Left lung (tissue), 10 donors: ENCODE data around the gene CMIP. TPM values are rescaled to one million over a fixed set of nuclear protein-coding genes. Genes with fewer than 3 reads are reported as not detected.

Experiments used
- ATAC-seq: fragments of 200-7000 bp; cut with Tn5 transposase; one replicate; pipeline ENCODE4 v1.9.1; 2020; ENCODE audit warnings: moderate library complexity
- DNase-seq, 4 donors: peaks; one replicate each; pipeline ENCODE4 v3.0.0-alpha.2; 2013 to 2020
- H3K27ac ChIP-seq, 2 donors: fragments of 200-600 bp; sonication (generic) in 1 of 2; one replicate each; pipeline versions ENCODE4 v1.5.0 to v1.8.0; 2020 to 2021
- H3K27me3 ChIP-seq, 2 donors: fragments of 200-600 bp; sonication (generic) in 1 of 2; one replicate each; pipeline versions ENCODE4 v1.5.0 to v1.8.0; 2020 to 2021
- H3K36me3 ChIP-seq, 2 donors: fragments of 200-600 bp; sonication (generic) in 1 of 2; one replicate each; pipeline versions ENCODE4 v1.5.0 to v1.8.0; 2020 to 2021
- H3K4me1 ChIP-seq, 2 donors: fragments of 200-600 bp; one replicate each; pipeline ENCODE4 v1.8.0; 2021
- H3K4me3 ChIP-seq, 2 donors: fragments of 200-600 bp; sonication (generic) in 1 of 2; one replicate each; pipeline versions ENCODE4 v1.5.0 to v1.8.0; 2020 to 2021; ENCODE audit warnings: mild to moderate bottlenecking in 1 of 2
- H3K9me3 ChIP-seq, 2 donors: fragments of 200-600 bp; sonication (generic) in 1 of 2; one replicate each; pipeline versions ENCODE4 v1.5.0 to v1.8.0; 2020 to 2021
- intact Hi-C, 2 donors: fragments of 100-400 bp; cut with DNase I; formaldehyde crosslinking; loops; one replicate each; pipeline versions ENCODE4 v1.11.2 to v1.14.2; 2022
- polyA plus RNA-seq, 6 donors: library from polyadenylated mRNA; unstranded; fragments of 120-200 nt; gene quantifications; one replicate each; pipeline ENCODE4 v1.2.1, GENCODE V29; 2013; ENCODE audit not compliant: insufficient read length in 6 of 6
- total RNA-seq, 2 donors: library from RNA; stranded (reverse); fragmentation: NEBNext Ultra II Directional; extraction: Animal tissue kit (Norgen Biotek cat#: 25700); gene quantifications; one replicate each; pipeline ENCODE4 v1.2.1, GENCODE V29; 2021
- TF ChIP-seq, protein P1 (sequence below), 2 donors: fragments of 200-600 bp; sonication (generic) in 1 of 2; IDR thresholded peaks; one replicate each; pipeline versions ENCODE4 v1.5.0 to v1.8.0; 2021; ENCODE audit warnings: antibody characterized with exemption in 2 of 2
- donor health status: DM: no; HTN: yes; CAD: no.
- donor health status: DM: no; HTN: no; CAD: no.

Gene CMIP
- total and polyA plus RNA-seq, 8 donors: 35.3 to 55.8 (median 40.4) TPM

- Histone ChIP-seq H3K36me3 (peaks cover 0 to 71% of the 10 kb centered on the region in 2 donors), H3K4me3 (no peak overlapping the region), H3K27ac (no peak overlapping the region), H3K4me1 (peaks cover 0 to 12% of the 10 kb centered on the region in 2 donors), H3K9me3 (no peaks in the 10 kb centered on the region), H3K27me3 (no peaks in the 10 kb centered on the region)
- ATAC-seq (peak; percentile 14), DNase-seq (peak in 1 of 4 donors; percentile 81)
- TF ChIP-seq, protein P1, sequence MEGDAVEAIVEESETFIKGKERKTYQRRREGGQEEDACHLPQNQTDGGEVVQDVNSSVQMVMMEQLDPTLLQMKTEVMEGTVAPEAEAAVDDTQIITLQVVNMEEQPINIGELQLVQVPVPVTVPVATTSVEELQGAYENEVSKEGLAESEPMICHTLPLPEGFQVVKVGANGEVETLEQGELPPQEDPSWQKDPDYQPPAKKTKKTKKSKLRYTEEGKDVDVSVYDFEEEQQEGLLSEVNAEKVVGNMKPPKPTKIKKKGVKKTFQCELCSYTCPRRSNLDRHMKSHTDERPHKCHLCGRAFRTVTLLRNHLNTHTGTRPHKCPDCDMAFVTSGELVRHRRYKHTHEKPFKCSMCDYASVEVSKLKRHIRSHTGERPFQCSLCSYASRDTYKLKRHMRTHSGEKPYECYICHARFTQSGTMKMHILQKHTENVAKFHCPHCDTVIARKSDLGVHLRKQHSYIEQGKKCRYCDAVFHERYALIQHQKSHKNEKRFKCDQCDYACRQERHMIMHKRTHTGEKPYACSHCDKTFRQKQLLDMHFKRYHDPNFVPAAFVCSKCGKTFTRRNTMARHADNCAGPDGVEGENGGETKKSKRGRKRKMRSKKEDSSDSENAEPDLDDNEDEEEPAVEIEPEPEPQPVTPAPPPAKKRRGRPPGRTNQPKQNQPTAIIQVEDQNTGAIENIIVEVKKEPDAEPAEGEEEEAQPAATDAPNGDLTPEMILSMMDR (IDR thresholded peaks at IDR 0.05): no peak
- intact Hi-C loops: no loop called here
These were observed 263.0 kb downstream of the CMIP start for GRCh38 chr16:81707411-81708265.

DNA sequence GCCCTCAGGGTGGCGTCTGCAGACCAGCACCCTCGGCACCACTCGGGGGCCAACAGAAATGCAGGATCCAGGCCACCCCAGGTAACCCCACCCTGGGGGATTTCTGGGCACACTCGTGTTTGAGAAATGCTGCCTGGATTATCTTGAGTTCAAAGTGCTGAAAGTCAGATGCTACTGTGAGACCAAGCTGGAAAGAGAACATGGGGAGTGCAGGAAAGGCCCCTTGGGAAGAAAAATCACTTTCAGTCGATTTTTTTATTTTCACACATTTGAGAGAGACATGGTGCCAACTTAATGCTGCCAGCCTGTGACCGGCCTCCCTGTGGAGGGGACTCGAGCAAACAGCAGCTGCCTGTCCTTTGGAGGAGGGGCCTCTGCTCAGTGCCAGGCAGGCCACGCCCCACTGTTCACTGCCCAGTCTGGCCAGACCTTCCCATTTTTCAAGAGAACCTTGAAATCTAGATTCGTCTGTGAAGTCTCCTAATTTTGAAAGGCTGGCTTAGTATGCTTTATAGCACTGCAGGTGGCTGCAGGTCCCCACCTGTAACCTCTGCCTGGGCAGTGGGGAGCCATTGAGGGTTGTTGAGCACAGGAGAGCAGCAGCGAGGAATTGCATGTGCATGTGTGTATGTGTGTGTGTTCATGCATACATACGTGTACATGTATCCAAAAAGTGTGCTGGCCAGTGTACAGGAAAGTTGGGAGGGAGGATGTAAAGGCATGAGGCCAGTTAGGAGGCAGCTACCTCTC lies 263.8 kb downstream of the CMIP start:
- Histone ChIP-seq H3K36me3 (peaks cover 0 to 63% of the 10 kb centered on the region in 2 donors), H3K4me1 (peaks cover 0 to 12% of the 10 kb centered on the region in 2 donors), H3K27ac (no peak overlapping the region), H3K9me3 (no peaks in the 10 kb centered on the region), H3K4me3 (no peak overlapping the region), H3K27me3 (no peaks in the 10 kb centered on the region)
- TF ChIP-seq, protein P1 (IDR thresholded peaks at IDR 0.05): no peak
- intact Hi-C loops: no loop called here
- DNase-seq (peak in 1 of 4 donors; percentile 50), ATAC-seq (peak; percentile 78)

GRCh38 chr16:81709016-81709900 lies 264.6 kb downstream of the CMIP start:
- Histone ChIP-seq H3K4me1 (peaks cover 0 to 12% of the 10 kb centered on the region in 2 donors), H3K27me3 (no peaks in the 10 kb centered on the region), H3K27ac (no peak overlapping the region), H3K4me3 (no peak overlapping the region), H3K36me3 (peaks cover 0 to 58% of the 10 kb centered on the region in 2 donors), H3K9me3 (no peaks in the 10 kb centered on the region)
- ATAC-seq: no peak
- intact Hi-C loops: no loop called here
- no peak for DNase-seq
- TF ChIP-seq, protein P1 (IDR thresholded peaks at IDR 0.05): no peak

DNA sequence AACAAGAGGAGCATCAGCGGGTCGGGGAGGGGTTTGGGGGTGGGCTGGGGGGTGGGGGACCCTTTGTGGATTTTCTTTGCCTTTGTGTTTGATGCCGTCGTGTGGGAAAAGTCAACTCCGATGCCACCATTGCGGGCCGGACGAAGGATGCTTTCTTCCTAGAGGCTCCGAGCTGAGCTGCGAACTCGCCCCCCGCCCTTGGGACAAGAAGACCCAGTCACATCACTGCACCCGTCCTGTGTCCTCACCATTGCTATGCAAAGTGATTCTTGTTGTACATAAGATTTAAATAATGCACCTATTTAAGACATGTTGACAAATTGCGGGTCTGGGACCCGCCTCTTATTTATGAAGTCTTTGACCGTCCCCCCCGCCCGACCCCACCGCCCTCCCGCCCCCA lies 265.4 kb downstream of the CMIP start:
- Histone ChIP-seq H3K36me3 (peaks cover 0 to 53% of the 10 kb centered on the region in 2 donors), H3K9me3 (no peaks in the 10 kb centered on the region), H3K27me3 (no peaks in the 10 kb centered on the region), H3K4me3 (no peak overlapping the region), H3K4me1 (peaks cover 0 to 12% of the 10 kb centered on the region in 2 donors), H3K27ac (no peak overlapping the region)
- ATAC-seq (no peak), DNase-seq (no peak)
- TF ChIP-seq, protein P1 (IDR thresholded peaks at IDR 0.05): no peak
- intact Hi-C loops: no loop called here
